GM12878 (cell line): ENCODE data around the gene TLCD2. TPM values are rescaled to one million over a fixed set of nuclear protein-coding genes. Genes with fewer than 3 reads are reported as not detected.

Source experiments
- EGR1 ChIP-seq, 2 experiments: IDR thresholded peaks; 1 replicate in 1 of 2; 2 replicates in 1 of 2; pipeline ENCODE4 v1.6.1; 2011 to 2012; ENCODE audit warnings: low read depth in 2 of 2, low read length in 2 of 2, borderline replicate concordance in 1 of 2, mild to moderate bottlenecking in 1 of 2, moderate library complexity in 1 of 2
- FOXM1 ChIP-seq: IDR thresholded peaks from 2 replicates; pipeline ENCODE4 v1.6.1; 2012; ENCODE audit warnings: low read depth, mild to moderate bottlenecking, inconsistent platforms, low read length, moderate library complexity
- GABPA ChIP-seq: IDR thresholded peaks from 2 replicates; pipeline ENCODE4 v1.6.1; 2014; ENCODE audit warnings: antibody characterized with exemption, low read depth, mild to moderate bottlenecking, inconsistent platforms
- KDM1A ChIP-seq: fragments of 200-600 bp; sonication (generic); IDR thresholded peaks from 2 replicates; pipeline ENCODE4 v1.6.1; 2016; ENCODE audit warnings: borderline replicate concordance
- KLF5 ChIP-seq: fragments of 450-650 bp; IDR thresholded peaks from 2 replicates; pipeline ENCODE4 v1.6.1; 2014; ENCODE audit warnings: mild to moderate bottlenecking; ENCODE audit not compliant: partially characterized antibody
- MXI1 ChIP-seq: fragments of 150-350 bp; IDR thresholded peaks from 2 replicates; pipeline ENCODE4 v1.6.1; 2011; ENCODE audit warnings: low read depth, mild to moderate bottlenecking, inconsistent platforms, low read length, improper control_type of control experiment
- NBN ChIP-seq: fragments of 450-650 bp; IDR thresholded peaks from 2 replicates; pipeline ENCODE4 v1.6.1; 2016
- NR2C1 ChIP-seq: fragments of 450-650 bp; IDR thresholded peaks from 2 replicates; pipeline ENCODE4 v1.6.1; 2017; ENCODE audit warnings: antibody characterized with exemption, mild to moderate bottlenecking, moderate library complexity
- RAD51 ChIP-seq: fragments of 450-650 bp; IDR thresholded peaks from 2 replicates; pipeline ENCODE4 v1.6.1; 2016; ENCODE audit warnings: moderate library complexity, mild to moderate bottlenecking, inconsistent platforms
- RB1 ChIP-seq: fragments of 450-650 bp; formaldehyde crosslinking; IDR thresholded peaks from 2 replicates; pipeline ENCODE4 v1.6.1; 2017; ENCODE audit warnings: mild to moderate bottlenecking, borderline replicate concordance
- SIX5 ChIP-seq: IDR thresholded peaks from 2 replicates; pipeline ENCODE4 v1.6.1; 2011; ENCODE audit warnings: mild to moderate bottlenecking, low read depth, low read length, moderate library complexity; ENCODE audit not compliant: severe bottlenecking
- SMARCA5 ChIP-seq: fragments of 450-650 bp; IDR thresholded peaks from 2 replicates; pipeline ENCODE4 v1.6.1; 2017; ENCODE audit warnings: mild to moderate bottlenecking
- SP1 ChIP-seq: IDR thresholded peaks from one replicate; pipeline ENCODE4 v1.6.1; 2011; ENCODE audit warnings: low read depth, low read length
- STAT3 ChIP-seq: IDR thresholded peaks from 2 replicates; pipeline ENCODE4 v1.6.1; 2011; ENCODE audit warnings: low read depth, low read length, improper control_type of control experiment
- ZNF622 ChIP-seq: fragments of 450-650 bp; IDR thresholded peaks from 2 replicates; pipeline ENCODE4 v1.6.1; 2017; ENCODE audit warnings: mild to moderate bottlenecking, inconsistent platforms
- polyA plus RNA-seq, 11 experiments: library from polyadenylated mRNA; depleted of rRNA in 4 of 11; unstranded in 6 of 11; stranded (reverse) in 5 of 11; fragments of >200 nt; fragmentation: Nextera tagmentation in 4 of 11; fragmentation: Illumina TruSeq in 1 of 11; extraction: Ambion mirVana in 4 of 11; extraction: Trizol in 1 of 11; gene quantifications; 1 replicate in 1 of 11; 2 replicates in 10 of 11; pipeline versions ENCODE4 v1.2.1 to v1.2.3, GENCODE V29; 2011 to 2016; ENCODE audit warnings: inconsistent platforms in 2 of 11, missing spikeins in 2 of 11, low read depth in 1 of 11
- total RNA-seq, 4 experiments: library from RNA; depleted of rRNA in 3 of 4; stranded (reverse); fragments of >200 nt in 3 of 4; fragmentation: Illumina TruSeq in 1 of 4; extraction: Trizol in 1 of 4; gene quantifications; 2 replicates each; pipeline versions ENCODE4 v1.2.1 to v1.2.3, GENCODE V29; 2013 to 2021
- TF ChIP-seq, protein P1 (sequence below): fragments of 150-350 bp; IDR thresholded peaks from 2 replicates; pipeline ENCODE4 v1.6.1; 2016; ENCODE audit warnings: low read depth, low read length
- TF ChIP-seq, protein P2 (sequence below): IDR thresholded peaks from 2 replicates; pipeline ENCODE4 v1.6.1; 2012; ENCODE audit warnings: mild to moderate bottlenecking, low read depth, low read length
- TF ChIP-seq, protein P3 (sequence below): IDR thresholded peaks from 2 replicates; pipeline ENCODE4 v1.6.1; 2012; ENCODE audit warnings: improper control_type of control experiment, low read depth, low read length; ENCODE audit not compliant: insufficient replicate concordance

Gene TLCD2
- total and polyA plus RNA-seq, 10 of the 15 experiments (the other 5 are each of a cell fraction or from before 2014, with no cell fraction given): 0.02 to 0.15 (median 0.05) TPM; not detected in 2

DNA sequence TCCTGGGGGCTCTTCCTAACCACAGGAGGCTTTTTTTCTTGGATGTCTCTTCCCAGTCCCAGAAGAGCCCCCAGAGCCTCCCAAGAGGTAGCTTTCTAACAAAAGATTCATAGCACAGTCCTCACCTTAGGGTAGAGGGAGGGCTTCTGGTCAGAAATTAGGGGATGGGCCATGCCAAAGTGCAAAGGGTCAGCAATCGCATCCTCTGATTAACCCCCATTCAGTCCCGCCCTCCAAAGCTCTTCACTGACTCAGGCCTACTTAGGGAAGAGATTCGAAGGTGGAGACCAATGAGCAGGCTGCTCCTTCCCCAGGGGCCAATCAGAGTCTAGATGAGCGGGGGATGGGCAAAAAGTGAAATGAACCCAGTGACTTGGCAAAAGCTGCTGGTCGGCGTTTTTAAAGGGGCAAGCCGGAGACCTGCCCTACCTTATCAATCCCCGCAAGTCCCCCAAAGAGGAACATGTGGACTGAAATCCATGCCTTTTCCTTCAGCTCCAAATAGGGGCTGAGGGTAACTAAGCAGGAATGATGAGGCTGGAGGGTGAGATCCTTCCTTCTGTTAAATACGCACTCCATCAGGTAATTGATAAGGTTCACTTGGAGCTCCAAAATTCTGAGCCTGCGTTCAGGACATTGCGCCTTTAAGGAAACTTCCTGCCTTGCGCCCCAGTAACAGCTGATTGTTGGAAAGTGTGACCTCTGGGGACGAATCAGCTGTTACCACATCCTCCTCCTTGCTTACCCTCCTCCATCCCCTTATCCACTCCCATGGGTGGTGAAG is 6.9 kb upstream of the TLCD2 start (continued):
- TF ChIP-seq MXI1 (peak; percentile 63), GABPA (no peak), SP1 (peak; percentile 92), SMARCA5 (peak; percentile 40; the same call in 1 of the 2 replicates), KDM1A (no peak), SIX5 (no peak), KLF5 (no peak), RB1 (no peak), ZNF622 (no peak), NBN (peak; percentile 79), NR2C1 (peak; percentile 81), STAT3 (peak; percentile 84; the same call in 1 of the 2 replicates), FOXM1 (0 out of 2 replicates have a peak, but pooled peaks have one; percentile 35), RAD51 (peak; percentile 88), EGR1 (IDR thresholded peaks at IDR 0.05; ENCODE audit: borderline replicate concordance in 1 of 2, low read depth in 2 of 2, low read length in 2 of 2) (no peak)
- TF ChIP-seq, protein P1, sequence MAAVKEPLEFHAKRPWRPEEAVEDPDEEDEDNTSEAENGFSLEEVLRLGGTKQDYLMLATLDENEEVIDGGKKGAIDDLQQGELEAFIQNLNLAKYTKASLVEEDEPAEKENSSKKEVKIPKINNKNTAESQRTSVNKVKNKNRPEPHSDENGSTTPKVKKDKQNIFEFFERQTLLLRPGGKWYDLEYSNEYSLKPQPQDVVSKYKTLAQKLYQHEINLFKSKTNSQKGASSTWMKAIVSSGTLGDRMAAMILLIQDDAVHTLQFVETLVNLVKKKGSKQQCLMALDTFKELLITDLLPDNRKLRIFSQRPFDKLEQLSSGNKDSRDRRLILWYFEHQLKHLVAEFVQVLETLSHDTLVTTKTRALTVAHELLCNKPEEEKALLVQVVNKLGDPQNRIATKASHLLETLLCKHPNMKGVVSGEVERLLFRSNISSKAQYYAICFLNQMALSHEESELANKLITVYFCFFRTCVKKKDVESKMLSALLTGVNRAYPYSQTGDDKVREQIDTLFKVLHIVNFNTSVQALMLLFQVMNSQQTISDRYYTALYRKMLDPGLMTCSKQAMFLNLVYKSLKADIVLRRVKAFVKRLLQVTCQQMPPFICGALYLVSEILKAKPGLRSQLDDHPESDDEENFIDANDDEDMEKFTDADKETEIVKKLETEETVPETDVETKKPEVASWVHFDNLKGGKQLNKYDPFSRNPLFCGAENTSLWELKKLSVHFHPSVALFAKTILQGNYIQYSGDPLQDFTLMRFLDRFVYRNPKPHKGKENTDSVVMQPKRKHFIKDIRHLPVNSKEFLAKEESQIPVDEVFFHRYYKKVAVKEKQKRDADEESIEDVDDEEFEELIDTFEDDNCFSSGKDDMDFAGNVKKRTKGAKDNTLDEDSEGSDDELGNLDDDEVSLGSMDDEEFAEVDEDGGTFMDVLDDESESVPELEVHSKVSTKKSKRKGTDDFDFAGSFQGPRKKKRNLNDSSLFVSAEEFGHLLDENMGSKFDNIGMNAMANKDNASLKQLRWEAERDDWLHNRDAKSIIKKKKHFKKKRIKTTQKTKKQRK: no peak
- TF ChIP-seq, protein P2, sequence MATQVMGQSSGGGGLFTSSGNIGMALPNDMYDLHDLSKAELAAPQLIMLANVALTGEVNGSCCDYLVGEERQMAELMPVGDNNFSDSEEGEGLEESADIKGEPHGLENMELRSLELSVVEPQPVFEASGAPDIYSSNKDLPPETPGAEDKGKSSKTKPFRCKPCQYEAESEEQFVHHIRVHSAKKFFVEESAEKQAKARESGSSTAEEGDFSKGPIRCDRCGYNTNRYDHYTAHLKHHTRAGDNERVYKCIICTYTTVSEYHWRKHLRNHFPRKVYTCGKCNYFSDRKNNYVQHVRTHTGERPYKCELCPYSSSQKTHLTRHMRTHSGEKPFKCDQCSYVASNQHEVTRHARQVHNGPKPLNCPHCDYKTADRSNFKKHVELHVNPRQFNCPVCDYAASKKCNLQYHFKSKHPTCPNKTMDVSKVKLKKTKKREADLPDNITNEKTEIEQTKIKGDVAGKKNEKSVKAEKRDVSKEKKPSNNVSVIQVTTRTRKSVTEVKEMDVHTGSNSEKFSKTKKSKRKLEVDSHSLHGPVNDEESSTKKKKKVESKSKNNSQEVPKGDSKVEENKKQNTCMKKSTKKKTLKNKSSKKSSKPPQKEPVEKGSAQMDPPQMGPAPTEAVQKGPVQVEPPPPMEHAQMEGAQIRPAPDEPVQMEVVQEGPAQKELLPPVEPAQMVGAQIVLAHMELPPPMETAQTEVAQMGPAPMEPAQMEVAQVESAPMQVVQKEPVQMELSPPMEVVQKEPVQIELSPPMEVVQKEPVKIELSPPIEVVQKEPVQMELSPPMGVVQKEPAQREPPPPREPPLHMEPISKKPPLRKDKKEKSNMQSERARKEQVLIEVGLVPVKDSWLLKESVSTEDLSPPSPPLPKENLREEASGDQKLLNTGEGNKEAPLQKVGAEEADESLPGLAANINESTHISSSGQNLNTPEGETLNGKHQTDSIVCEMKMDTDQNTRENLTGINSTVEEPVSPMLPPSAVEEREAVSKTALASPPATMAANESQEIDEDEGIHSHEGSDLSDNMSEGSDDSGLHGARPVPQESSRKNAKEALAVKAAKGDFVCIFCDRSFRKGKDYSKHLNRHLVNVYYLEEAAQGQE: no peak; the same call in 1 of the 2 replicates
- TF ChIP-seq, protein P3, sequence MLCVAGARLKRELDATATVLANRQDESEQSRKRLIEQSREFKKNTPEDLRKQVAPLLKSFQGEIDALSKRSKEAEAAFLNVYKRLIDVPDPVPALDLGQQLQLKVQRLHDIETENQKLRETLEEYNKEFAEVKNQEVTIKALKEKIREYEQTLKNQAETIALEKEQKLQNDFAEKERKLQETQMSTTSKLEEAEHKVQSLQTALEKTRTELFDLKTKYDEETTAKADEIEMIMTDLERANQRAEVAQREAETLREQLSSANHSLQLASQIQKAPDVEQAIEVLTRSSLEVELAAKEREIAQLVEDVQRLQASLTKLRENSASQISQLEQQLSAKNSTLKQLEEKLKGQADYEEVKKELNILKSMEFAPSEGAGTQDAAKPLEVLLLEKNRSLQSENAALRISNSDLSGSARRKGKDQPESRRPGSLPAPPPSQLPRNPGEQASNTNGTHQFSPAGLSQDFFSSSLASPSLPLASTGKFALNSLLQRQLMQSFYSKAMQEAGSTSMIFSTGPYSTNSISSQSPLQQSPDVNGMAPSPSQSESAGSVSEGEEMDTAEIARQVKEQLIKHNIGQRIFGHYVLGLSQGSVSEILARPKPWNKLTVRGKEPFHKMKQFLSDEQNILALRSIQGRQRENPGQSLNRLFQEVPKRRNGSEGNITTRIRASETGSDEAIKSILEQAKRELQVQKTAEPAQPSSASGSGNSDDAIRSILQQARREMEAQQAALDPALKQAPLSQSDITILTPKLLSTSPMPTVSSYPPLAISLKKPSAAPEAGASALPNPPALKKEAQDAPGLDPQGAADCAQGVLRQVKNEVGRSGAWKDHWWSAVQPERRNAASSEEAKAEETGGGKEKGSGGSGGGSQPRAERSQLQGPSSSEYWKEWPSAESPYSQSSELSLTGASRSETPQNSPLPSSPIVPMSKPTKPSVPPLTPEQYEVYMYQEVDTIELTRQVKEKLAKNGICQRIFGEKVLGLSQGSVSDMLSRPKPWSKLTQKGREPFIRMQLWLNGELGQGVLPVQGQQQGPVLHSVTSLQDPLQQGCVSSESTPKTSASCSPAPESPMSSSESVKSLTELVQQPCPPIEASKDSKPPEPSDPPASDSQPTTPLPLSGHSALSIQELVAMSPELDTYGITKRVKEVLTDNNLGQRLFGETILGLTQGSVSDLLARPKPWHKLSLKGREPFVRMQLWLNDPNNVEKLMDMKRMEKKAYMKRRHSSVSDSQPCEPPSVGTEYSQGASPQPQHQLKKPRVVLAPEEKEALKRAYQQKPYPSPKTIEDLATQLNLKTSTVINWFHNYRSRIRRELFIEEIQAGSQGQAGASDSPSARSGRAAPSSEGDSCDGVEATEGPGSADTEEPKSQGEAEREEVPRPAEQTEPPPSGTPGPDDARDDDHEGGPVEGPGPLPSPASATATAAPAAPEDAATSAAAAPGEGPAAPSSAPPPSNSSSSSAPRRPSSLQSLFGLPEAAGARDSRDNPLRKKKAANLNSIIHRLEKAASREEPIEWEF: peak; percentile 76
